ENCODE data around the gene LMAN2L.

LMAN2L gene

DNA sequence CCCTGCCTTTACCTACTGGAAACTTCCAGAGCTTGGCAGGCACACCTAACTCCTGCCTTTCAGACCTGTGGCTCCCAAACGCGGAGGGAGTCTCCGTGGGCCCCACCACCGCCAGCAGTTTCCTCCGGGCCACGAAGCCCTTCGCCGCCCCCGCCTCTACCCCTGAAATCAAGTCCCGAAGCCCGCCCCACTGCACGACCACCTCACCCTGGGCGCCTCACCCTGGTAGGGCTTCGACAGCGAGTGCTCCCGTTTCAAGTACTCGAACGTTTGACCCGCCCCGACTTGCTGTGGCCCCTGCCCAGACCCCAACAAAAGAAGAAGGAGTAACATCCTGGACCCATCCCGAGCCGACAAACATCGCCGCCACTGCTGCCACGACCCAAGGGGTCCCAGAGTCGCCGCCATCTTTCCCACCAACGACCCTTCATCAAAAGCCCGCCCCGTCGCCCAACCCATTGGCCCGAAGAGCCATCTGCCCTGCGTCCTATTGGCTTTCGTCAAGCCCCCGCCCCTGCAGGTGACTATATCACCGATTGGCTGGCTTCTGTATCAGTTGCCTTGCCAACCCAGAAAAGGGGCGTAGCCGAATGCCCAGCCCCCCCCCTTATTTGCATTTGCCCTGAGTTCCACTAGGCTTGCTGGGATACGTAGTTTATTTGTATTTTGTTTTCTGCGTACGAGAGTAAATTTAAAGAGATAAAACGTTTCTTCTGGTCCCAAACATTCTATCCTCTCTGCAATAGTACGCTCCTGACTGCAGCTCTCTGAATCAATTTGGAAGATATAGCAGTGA is at the start of gene LMAN2L:
LMAN2L (minus strand) TSS at position 432 of the 796 bp plus-strand sequence; CDS start at position 408, 24 bp downstream.
- H3K4me3 ChIP-seq (ENCODE audit: low read depth, low read length): peak within 1 kb of the TSS; percentile 87

DNA sequence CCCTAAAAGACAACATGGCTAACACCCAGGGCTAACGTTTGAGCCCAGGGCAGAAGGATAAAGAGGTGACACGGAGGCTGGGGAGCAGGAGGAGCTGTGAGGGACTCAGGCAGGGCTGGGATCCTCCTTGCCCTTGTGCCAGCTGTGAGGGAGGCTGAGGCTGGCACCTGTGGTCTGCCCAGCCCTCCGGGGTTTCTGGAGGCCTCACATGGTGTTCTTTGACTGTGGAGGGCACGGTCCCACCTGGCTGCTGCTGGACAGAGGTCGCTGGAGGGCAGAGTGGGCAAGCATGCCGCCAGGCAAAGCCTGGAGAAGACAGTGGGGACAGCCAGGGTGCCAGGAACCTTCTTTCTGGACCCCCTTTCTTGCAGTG is 49.4 kb upstream of the LMAN2L start:
- no peak overlapping the region for H3K4me3 ChIP-seq (ENCODE audit: low read depth, low read length)

DNA sequence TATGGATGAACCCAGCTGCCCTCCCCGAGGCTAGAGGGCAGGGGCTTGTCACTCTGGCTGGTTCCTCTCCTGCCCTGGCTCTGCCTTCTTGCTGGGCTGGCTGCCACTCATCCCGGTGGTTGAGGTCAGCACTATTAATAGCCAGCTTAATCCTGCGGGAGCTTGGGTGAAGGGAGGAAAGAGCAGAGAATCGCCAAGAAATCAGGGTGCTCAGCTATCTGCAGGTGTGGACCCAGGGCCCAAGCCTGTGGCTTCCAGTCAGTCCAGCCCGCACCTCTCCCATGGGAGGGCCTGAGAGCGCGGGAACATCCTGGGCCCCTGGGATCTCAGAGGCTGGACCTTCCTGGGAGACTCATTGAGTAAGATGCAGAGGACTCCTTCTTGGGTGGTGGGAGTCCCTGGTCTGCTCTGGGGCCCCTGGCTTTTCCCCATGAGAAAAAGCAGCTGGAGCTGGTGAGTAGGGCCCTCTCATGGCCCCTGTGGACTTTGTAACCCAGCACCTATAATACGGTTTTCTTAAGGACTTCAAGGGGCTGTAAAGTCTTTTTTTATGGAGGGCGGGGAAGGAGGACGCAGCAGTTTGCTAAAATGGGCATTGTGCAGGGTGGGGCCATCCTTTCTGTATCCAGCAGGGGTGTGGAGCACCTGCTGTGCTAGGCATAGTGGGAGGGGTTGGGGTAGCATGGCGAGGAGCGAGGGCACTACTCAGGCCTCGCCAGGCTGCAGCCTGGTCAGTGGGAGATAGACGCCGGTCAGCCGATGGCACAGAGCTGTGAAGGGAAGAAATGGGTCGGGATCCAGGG is 48.8 kb upstream of the LMAN2L start:
- H3K4me3 ChIP-seq (ENCODE audit: low read depth, low read length): no peak overlapping the region

DNA sequence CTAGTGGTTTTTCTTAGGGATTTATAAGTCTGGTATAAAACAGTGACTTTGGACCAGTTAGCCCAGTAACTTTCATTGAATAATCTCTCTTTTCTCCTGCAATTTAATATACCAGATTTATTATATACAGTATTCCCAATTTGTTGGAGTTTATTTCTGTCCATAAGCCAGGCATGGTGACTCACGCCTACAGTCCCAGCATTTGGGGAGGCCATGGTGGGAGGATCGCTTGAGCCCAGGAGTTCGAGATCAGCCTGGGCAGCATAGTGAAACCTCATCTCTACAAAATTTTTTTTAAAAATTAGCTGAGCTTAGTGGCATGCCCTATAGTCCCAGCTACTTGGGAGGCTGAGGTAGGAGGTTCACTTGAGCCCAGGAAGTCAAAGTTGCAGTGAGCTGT is 47.5 kb upstream of the LMAN2L start:
- no peak overlapping the region for H3K4me3 ChIP-seq (ENCODE audit: low read depth, low read length)

- H3K4me3 ChIP-seq (ENCODE audit: low read depth, low read length): no peak overlapping the region
These were observed 43.5 kb upstream of the LMAN2L start for GRCh38 chr2:96783388-96783787.

GRCh38 chr2:96775160-96775559 is 35.3 kb upstream of the LMAN2L start:
- H3K4me3 ChIP-seq (ENCODE audit: low read depth, low read length): no peak overlapping the region

DNA sequence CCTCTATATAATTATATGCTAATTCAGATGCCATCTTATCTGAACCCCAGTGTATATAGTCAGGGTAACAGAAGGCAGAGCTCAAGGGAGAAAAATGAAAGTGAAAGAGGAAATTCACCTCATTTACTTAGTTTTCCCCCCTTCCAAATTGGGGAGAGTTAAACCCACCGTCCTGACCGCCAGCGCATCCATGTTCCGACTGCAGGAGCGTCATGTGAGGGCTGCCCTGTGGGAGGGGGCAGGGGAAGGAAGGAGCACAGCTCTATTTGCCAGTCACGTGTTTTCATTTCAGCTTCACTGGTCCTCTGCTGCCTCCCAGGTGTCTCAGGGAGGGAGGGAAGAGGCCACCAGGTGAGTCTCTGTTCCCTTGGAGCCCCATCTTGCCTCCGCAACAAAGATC is 34.1 kb upstream of the LMAN2L start:
- no peak overlapping the region for H3K4me3 ChIP-seq (ENCODE audit: low read depth, low read length)

- no peak overlapping the region for H3K4me3 ChIP-seq (ENCODE audit: low read depth, low read length)
These were observed 33.2 kb upstream of the LMAN2L start for GRCh38 chr2:96772903-96773671.

DNA sequence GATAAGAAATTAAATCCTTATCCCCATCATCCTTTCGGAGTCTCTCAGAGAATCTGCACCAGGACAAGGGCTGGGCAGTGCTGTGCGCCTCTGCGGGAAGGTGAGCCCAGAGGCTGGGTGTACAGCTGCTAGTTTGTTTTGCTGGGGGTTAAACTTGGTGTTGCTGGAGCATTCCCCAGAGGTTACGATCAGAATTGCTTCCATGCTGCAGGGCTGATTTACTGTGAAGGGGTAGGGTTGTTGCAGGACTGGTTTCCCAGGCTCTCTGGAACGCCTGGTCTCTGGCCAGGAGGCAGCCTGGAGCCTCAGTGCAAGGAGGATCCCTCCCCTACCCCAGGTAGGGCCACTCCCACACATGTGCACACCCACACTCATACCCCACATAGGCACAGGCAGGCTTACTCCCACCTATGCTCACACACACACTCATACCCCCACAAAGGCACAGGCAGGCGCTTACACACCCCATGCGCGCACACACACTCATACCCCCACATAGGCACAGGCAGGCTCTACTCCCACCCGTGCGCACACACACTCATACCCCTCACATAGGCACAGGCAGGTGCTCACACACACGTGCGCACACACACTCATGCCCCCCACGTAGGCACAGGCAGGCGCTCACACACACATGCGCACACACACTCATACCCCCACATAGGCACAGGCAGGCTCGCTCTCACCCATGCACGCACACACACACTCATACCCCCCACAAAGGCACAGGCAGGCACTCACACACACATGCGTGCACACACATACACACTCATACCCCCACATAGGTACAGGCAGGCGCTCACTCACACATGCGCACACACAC is 32.1 kb upstream of the LMAN2L start:
- no peak overlapping the region for H3K4me3 ChIP-seq (ENCODE audit: low read depth, low read length)

DNA sequence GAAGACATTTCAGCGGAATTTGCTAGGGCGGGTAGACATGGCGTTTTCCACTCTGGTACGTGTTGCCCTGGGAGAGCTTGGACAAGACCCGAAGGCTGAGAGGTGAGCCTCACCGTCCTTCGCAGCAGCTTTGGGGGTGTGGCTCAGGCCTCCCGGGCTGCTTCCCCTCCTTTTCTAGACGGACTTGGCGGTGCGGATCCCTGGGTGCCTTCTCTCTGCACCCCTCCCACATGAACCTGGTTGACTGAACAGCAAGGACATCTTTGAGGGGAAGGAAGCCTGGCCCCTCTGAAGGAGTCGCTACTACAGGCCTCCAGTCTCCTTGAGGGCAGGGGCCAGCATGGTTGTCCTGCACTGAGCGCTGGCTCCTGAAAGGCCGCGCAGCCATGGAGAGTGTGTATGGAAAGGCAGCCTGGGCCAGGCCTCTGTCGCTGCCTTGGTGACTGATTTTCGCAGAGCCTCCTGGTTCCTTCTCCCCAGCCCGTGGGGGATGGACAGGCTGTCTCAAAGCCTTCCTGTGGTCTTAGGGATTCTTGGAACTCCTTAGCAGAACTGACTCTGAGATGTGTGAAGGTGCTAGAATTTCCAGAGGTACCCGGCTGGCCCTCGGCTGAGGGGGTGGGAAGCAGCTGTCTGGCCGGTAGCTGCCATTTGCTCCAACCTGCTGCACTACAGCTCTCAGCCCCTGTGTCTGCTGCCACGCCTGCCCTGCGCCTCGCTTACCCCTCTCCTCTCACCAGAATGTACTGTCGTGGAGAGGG is 30.8 kb upstream of the LMAN2L start:
- H3K4me3 ChIP-seq (ENCODE audit: low read depth, low read length): no peak overlapping the region

- no peak overlapping the region for H3K4me3 ChIP-seq (ENCODE audit: low read depth, low read length)
These were observed 29.9 kb upstream of the LMAN2L start for GRCh38 chr2:96769814-96770213.

GRCh38 chr2:96768083-96768561 is 28.3 kb upstream of the LMAN2L start:
- no peak overlapping the region for H3K4me3 ChIP-seq (ENCODE audit: low read depth, low read length)

GRCh38 chr2:96767135-96767871 is 27.4 kb upstream of the LMAN2L start:
- H3K4me3 ChIP-seq (ENCODE audit: low read depth, low read length): no peak overlapping the region

DNA sequence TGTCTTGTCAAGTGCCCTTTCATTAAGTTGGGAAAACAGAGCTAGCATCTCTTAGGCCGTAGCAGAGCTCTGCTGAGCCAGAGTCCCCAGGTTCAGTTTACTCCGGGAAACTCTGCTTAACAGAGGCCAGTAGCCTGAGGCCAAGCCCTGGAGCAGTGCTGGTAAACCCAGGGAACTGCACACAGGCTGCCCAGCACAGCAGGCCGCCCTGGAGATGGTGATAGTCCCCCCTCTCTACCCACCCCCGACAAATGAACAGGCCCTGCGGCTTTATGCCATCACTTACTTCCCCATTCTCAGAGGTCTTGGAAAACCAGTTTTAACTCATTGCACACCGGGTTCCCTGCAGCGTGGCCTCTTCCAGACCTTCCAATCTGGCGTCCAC is 24.4 kb upstream of the LMAN2L start:
- no peak overlapping the region for H3K4me3 ChIP-seq (ENCODE audit: low read depth, low read length)

GRCh38 chr2:96763511-96764252 is 23.8 kb upstream of the LMAN2L start:
- H3K4me3 ChIP-seq (ENCODE audit: low read depth, low read length): no peak overlapping the region

DNA sequence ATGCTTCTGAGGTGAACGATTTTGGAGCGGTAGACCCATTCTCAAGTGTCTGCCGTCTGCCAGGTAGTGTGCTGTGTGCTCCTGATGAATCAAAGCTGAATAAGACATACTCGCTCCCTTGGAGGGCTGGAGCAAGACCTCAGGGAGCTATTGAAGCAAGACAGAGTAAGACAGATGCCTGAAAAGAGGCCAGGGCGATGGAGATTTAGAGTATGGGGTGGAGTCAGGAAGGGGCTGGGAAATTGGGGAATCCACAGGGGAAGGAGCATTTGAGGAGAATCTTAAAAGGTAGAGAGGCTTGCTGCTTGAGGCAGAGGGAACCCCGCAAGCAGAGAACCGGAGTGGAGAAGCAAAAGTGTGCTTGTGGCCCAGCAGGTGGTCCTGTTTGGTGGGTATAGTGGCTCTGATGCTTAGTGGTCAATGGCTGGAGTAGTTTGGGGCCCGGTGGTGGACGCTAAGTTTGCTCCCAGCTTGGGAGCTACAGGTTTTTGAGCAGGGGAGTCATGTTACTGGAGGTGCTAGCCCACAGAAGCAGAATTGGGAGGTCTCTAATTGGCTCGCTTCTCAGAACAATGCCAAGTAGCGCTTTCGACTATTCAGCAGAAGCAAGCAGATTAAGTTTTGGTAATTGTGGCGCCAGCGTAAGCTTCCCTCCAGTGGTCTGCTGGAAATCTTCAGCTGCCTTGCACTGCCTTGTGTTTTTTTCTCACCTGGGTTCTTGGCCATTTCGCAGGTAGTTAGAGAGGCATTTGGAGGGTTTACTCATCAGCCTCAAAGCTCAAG is 22.9 kb upstream of the LMAN2L start:
- H3K4me3 ChIP-seq (ENCODE audit: low read depth, low read length): peak overlapping the region; percentile 24

- H3K4me3 ChIP-seq (ENCODE audit: low read depth, low read length): peak overlapping the region; percentile 50
These were observed 21.3 kb upstream of the LMAN2L start for GRCh38 chr2:96760986-96761832.

Measured in iPS-11a (cell line).